ENCODE data around the gene RAD54L. TPM values are rescaled to one million over a fixed set of nuclear protein-coding genes. Genes with fewer than 3 reads are reported as not detected.
"Not testable (repeated sequence)": the region's sequence is repeated elsewhere in the genome, so short reads cannot be mapped to it uniquely, and the experiment has no call there.

RAD54L gene
- polyA plus RNA-seq, 4 donors, result 10.1 to 15.4 (median 11.1) TPM

DNA sequence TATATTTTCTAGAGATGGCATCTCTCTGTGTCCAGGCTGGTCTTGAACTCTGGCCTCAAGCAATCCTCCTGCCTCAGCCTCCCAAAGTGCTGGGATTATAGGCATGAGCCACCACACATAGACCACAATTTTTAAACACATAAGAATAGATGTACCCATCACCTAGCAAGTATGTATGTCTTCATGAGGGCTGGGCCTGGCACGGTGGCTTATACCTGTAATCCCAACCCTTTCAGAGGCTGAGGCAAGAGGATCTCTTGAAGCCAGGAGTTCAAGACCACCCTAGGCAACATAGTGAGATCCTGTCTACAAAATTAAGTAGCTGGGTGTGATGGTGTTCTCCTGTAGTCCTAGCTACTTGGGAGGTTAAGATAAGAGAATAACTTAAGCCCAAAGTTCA, 69.8 kb downstream of the RAD54L start:
- DNase-seq (ENCODE audit: low read depth in 4 of 4, low spot score in 3 of 4), result no peak

DNA sequence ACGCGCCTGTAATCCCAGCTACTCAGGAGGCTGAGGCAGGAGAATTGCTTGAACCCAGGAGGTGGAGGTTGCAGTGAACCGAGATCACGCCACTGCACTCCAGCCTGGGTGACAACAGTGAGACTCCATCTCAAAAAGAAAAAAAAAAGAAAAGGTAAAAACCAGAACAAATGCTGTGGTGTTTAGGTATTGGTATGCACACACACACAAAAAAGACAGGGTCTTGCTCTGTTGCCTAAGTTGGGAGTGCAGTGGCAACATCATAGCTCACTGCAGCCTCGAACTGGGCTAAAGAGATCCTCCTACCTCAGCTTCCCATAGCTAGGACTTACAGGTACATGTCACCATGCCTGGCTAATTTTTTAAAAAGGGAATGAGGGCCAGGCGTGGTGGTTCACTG, 71.7 kb downstream of the RAD54L start:
- not testable (repeated sequence) for DNase-seq (ENCODE audit: low read depth in 4 of 4, low spot score in 3 of 4)

DNA sequence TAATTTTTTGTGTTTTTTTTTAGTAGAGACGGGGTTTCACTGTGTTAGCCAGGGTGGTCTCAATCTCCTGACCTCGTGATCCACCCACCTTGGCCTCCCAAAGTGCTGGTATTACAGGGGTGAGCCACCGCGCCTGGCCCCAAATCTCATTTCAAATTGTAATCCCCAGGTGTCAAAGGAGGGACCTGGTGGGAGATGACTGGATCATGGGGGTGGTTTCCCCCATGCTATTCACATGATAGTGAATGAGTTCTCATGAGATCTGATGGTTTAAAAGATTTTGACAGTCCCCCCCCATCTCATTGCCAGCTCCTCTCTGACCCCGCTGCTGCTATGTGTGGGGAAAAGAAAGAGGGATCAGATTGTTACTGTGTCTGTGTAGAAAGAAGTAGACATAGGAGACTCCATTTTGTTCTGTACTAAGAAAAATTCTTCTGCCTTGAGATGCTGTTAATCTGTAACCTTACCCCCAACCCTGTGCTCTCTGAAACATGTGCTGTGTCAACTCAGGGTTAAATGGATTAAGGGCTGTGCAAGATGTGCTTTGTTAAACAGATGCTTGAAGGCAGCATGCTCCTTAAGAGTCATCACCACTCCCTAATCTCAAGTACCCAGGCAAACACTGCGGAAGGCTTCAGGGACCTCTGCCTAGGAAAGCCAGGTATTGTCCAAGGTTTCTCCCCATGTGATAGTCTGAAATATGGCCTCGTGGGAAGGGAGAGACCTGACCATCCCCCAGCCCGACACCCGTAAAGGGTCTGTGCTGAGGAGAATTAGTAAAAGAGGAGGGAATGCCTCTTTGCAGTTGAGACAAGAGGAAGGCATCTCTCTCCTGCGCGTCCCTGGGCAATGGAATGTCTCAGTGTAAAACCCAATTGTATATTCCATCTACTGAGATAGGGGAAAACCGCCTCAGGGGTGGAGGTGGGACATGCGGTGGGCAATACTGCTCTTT, 72.7 kb downstream of the RAD54L start:
- DNase-seq (ENCODE audit: low read depth in 4 of 4, low spot score in 3 of 4), result not testable (repeated sequence)

DNA sequence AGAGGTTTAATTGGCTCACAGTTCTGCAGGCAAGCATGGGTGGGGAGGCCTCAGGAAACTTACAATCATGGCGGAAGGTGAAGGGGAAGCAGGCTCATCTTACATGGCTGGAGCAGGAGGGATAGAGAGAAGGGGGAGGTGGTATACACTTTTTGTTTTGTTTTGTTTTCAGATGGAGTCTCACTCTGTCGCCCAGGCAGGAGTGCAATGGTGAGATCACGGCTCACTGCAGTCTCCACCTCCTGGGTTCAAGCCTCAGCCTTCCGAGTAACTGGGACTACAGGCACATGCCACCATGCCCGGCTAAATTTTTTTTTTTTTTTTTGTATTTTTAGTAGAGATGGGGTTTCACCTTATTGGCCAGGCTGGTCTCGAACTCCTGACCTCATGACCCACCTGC, 74.6 kb downstream of the RAD54L start:
- not testable (repeated sequence) for DNase-seq (ENCODE audit: low read depth in 4 of 4, low spot score in 3 of 4)

DNA sequence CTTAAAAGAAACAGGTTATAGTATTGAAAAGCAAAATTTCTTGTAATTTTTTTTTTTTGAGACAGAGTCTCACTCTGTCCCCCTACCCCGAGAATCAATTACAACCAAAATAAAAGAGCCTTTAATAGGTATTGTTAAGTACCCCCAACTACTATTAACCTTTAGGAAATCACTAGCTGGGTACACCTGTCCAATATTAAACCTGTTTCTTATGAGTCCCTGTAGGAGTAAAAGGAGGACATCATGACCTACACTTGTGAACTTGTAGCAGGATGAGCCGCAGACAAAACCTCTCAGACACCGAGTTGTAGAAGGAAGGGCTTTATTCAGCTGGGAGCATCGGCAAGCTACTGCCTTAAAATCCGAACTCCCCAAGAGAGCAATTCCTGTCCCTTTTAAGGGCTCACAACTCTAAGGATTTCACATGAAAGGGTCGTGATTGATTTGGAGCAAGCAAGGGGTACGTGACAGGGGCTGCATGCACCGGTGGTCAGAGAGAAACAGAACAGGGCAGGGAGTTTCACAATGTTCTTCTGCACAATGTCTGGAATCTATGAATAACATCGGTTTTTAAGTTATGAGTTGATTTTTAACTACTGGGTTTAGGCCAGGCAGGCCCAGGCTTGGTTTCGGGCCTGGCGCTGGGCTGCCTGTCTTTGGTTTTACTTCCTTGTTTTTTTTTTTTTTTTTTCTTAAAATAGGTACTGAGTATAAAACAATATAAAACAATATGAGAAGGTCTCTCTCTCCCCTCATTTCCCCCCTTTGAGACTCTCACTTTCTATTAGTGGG, 77.9 kb downstream of the RAD54L start:
- DNase-seq (ENCODE audit: low read depth in 4 of 4, low spot score in 3 of 4), result not testable (repeated sequence)

Other genes starting within 250 kb of the RAD54L start
- 10 to 100 TPM; 22.7 to 34.6 (median 30.9) TPM for gene PIK3R3, start 115.1 kb upstream of the RAD54L start, polyA plus RNA-seq (ENCODE audit: insufficient read length in 4 of 4)
- gene TSPAN1, start 72.7 kb upstream of the RAD54L start, polyA plus RNA-seq (ENCODE audit: insufficient read length in 4 of 4), result 10 to 100 TPM; 66.9 to 88.0 (median 82.3) TPM
- not detected for gene P3R3URF, start 71.3 kb upstream of the RAD54L start, polyA plus RNA-seq (ENCODE audit: insufficient read length in 4 of 4)
- 10 to 100 TPM; 77.1 to 85.1 (median 80.1) TPM for gene POMGNT1, start 49.3 kb upstream of the RAD54L start, polyA plus RNA-seq (ENCODE audit: insufficient read length in 4 of 4)
- 1 to 10 TPM; 3.3 to 3.7 (median 3.5) TPM for gene LURAP1, start 44.4 kb upstream of the RAD54L start, polyA plus RNA-seq (ENCODE audit: insufficient read length in 4 of 4)
- 100 to 1,000 TPM in 1 of 4 donors, 10 to 100 TPM in 3; 83.4 to 103 (median 87.0) TPM for gene LRRC41, start 55.9 kb downstream of the RAD54L start, polyA plus RNA-seq (ENCODE audit: insufficient read length in 4 of 4)
- 100 to 1,000 TPM; 360 to 415 (median 370) TPM for gene UQCRH, start 55.9 kb downstream of the RAD54L start, polyA plus RNA-seq (ENCODE audit: insufficient read length in 4 of 4)
- 10 to 100 TPM; 25.6 to 26.0 (median 25.8) TPM for gene NSUN4, start 93.0 kb downstream of the RAD54L start, polyA plus RNA-seq (ENCODE audit: insufficient read length in 4 of 4)
- gene FAAH, start 146.6 kb downstream of the RAD54L start, polyA plus RNA-seq (ENCODE audit: insufficient read length in 4 of 4), result 10 to 100 TPM; 17.7 to 26.6 (median 20.7) TPM
- under 1 TPM in 2 of 4 donors, not detected in 2; 0.01 to 0.06 TPM for gene DMBX1, start 242.1 kb downstream of the RAD54L start, polyA plus RNA-seq (ENCODE audit: insufficient read length in 4 of 4)

All from right renal pelvis (tissue), 4 donors.